Thyroid gland (tissue), 4 donors: Measurements from ENCODE around the gene OPN1LW.
"Not testable (repeated sequence)": the region's sequence is repeated elsewhere in the genome, so short reads cannot be mapped to it uniquely, and the experiment has no call there.

Source experiments
- CTCF ChIP-seq, 6 experiments: fragments of 200-600 bp in 3 of 6; fragments of 450-650 bp in 3 of 6; sonication (generic) in 3 of 6; IDR thresholded peaks; one replicate each; pipeline ENCODE4 v1.5.1; 2016 to 2019; ENCODE audit warnings: antibody characterized with exemption in 6 of 6, mild to moderate bottlenecking in 2 of 6, inconsistent platforms in 1 of 6, moderate library complexity in 1 of 6
- POLR2A ChIP-seq, 2 donors: fragments of 450-650 bp; IDR thresholded peaks; one replicate each; pipeline ENCODE4 v1.6.1; 2017; ENCODE audit warnings: antibody characterized with exemption in 2 of 2, mild to moderate bottlenecking in 2 of 2, moderate library complexity in 1 of 2

- TF ChIP-seq CTCF, POLR2A (IDR thresholded peaks at IDR 0.05): not testable (repeated sequence)
These were observed 50.3 kb downstream of the OPN1LW start for GRCh38 chrX:154194316-154194715.
